GM23338 (cell line): ENCODE data around the gene ETFA.

Source experiments
- CREB1 ChIP-seq: fragments of 250-450 bp; sonication (Bioruptor Pico); IDR thresholded peaks from 2 replicates; pipeline ENCODE4 v1.5.0; 2020; ENCODE audit warnings: low read depth, mild to moderate bottlenecking, moderate library complexity
- CTCF ChIP-seq, 2 experiments: fragments of 200-600 bp in 1 of 2; sonication (generic) in 1 of 2; conservative IDR thresholded peaks; 2 replicates each; pipeline versions ENCODE4 v1.5.1 to v1.6.1; 2016 to 2017; ENCODE audit warnings: antibody characterized with exemption in 2 of 2, low read depth in 2 of 2, mild to moderate bottlenecking in 2 of 2, moderate library complexity in 1 of 2
- EZH2 ChIP-seq: fragments of 200-600 bp; sonication (generic); IDR thresholded peaks from one replicate; pipeline ENCODE4 v1.8.0; 2017; ENCODE audit warnings: antibody characterized with exemption, mild to moderate bottlenecking, low read depth; ENCODE audit not compliant: unreplicated experiment
- EZH2phosphoT487 ChIP-seq: fragments of 200-600 bp; sonication (generic); IDR thresholded peaks from one replicate; pipeline ENCODE4 v1.8.1; 2018; ENCODE audit warnings: antibody characterized with exemption; ENCODE audit not compliant: unreplicated experiment
- JUNB ChIP-seq: IDR thresholded peaks from one replicate; pipeline ENCODE4 v1.6.1; 2016; ENCODE audit warnings: antibody characterized with exemption; ENCODE audit not compliant: unreplicated experiment
- POLR2AphosphoS5 ChIP-seq: IDR thresholded peaks from 2 replicates; pipeline ENCODE4 v1.6.1; 2016; ENCODE audit warnings: antibody characterized with exemption, low read depth
- REST ChIP-seq: IDR thresholded peaks from one replicate; pipeline ENCODE4 v1.6.1; 2018; ENCODE audit warnings: antibody characterized with exemption; ENCODE audit not compliant: unreplicated experiment

GRCh38 chr15:76359152-76359551 lies 47.9 kb upstream of the ETFA start:
- TF ChIP-seq CTCF (conservative IDR thresholded peaks at IDR 0.05; ENCODE audit: low read depth in 2 of 2) (no peak), REST (no peak), JUNB (no peak), EZH2phosphoT487 (no peak), EZH2 (no peak), CREB1 (CRISPR knock-in tag) (no peak), POLR2AphosphoS5 (no peak)
